CD4-positive, alpha-beta T cell treated with Interferon gamma for 1 hour (primary cell): ENCODE measurements around the gene TEX19.

Source experiments
- DNase-seq: peaks from one replicate; pipeline ENCODE4 v3.0.0-alpha.2; 2020

TEX19 gene

DNA sequence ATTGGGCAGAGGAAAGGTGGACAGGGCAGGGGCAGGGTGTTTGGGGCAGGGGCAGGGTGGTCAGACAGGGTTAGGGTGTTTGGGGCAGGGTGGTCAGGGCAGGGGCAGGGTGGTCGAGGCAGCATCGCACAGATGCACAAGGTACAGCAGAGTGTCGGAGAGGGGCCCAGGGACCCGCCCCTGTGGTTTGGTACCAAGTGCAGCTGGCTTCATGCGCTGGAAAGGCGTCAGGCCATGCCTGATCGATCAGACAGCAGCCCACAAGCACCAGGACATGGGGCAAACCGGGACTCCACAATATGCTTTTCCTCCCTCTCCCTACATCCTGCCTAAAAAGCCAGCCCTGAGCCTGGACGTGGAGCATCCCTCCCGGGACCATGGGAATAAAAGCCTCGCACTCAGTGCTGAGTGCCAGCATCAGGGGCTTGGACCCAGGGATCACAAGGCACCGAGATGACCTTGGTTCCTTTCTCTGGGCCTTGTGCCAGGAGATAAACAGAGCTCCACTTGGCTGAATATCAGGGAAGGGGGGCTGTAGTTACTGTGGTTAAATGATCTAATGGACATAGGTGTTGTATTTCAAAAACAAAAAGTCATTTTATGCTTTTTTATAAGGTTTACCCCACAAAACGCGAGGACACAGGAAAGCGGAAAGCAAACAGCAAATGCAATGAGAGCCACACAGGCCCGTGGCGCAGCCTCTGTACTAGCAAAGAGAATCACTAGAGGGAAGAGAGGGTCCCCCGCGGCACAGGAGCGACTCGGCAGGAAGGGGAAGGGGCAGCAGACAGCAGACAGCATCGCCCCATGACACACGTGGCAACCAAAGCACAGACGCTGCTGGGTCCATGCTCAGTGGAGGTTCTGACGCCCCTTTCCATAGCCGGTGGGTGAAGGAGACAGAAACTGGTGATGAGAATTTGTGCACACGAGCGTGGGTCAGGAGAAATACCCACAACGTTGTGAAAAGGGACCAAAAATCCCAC lies 53.8 kb downstream of the TEX19 start:
- DNase-seq = no peak
